Mesenchymal stem cell (in vitro differentiated cells and primary cell): ENCODE data around the gene DNTTIP2. TPM values are rescaled to one million over a fixed set of nuclear protein-coding genes. Genes with fewer than 3 reads are reported as not detected.

Experiments used
- small RNA-seq: library from polyadenylated mRNA; stranded (forward); fragments of <200 nt; extraction: miRNeasy Mini kit (QIAGEN cat#:217004); gene quantifications from one replicate; pipeline ENCODE3, GENCODE V24; 2013; ENCODE audit warnings: low read depth

Gene DNTTIP2

Small RNA genes within 50 kb of the gene (small RNA-seq; reads per million reads assigned to genes)
- gene AL117351.2, result not detected
- gene MIR760, result 7.2 reads per million, percentile 69 among the genes with 10 or more reads in this experiment
